Bronchial epithelial cell (primary cell): ENCODE data around the gene OR12D1. TPM values are rescaled to one million over a fixed set of nuclear protein-coding genes. Genes with fewer than 3 reads are reported as not detected.
"Not testable (repeated sequence)": the region's sequence is repeated elsewhere in the genome, so short reads cannot be mapped to it uniquely, and the experiment has no call there.

Source experiments
- DNase-seq: peaks from one replicate; pipeline ENCODE4 v3.0.0-alpha.2; 2010; ENCODE audit warnings: low read depth
- FAIRE-seq: peaks from 2 replicates; lab custom pipeline; 2011; peaks lifted over from hg19 to GRCh38; lab: Jason Lieb, UNC
- H3K27me3 ChIP-seq: 2 replicates; pipeline ENCODE4 v1.5.1; 2011; ENCODE audit warnings: low read length; ENCODE audit not compliant: control insufficient read depth, insufficient read depth
- H3K36me3 ChIP-seq: 2 replicates; pipeline ENCODE4 v1.5.1; 2011; ENCODE audit warnings: low read length; ENCODE audit not compliant: control insufficient read depth, insufficient read depth
- H3K4me3 ChIP-seq: 2 replicates; pipeline ENCODE4 v1.5.1; 2011; ENCODE audit warnings: mild to moderate bottlenecking, low read depth, low read length, control low read depth
- CTCF ChIP-seq: IDR thresholded peaks from 2 replicates; pipeline ENCODE4 v1.5.1; 2011; ENCODE audit warnings: mild to moderate bottlenecking, moderate library complexity, low read length, control low read depth, inconsistent platforms; ENCODE audit not compliant: insufficient read depth, severe bottlenecking
- total RNA-seq: library from RNA; depleted of rRNA; stranded (reverse); fragments of >200 nt; gene quantifications from 2 replicates; pipeline ENCODE4 v1.2.1, GENCODE V29; 2014

Gene OR12D1
- total RNA-seq, 1 donor from 2014 or later, result not detected

- H3K36me3 ChIP-seq, result no peaks in the 10 kb centered on the region
- no peaks in the 10 kb centered on the region for H3K27me3 ChIP-seq
- no peak overlapping the region for H3K4me3 ChIP-seq
- TF ChIP-seq CTCF, result no peak
- FAIRE-seq (no peak), DNase-seq (no peak)
Observed at GRCh38 chr6:29426654-29427053, 11.9 kb downstream of the OR12D1 start.

GRCh38 chr6:29436730-29437129 is 22.0 kb downstream of the OR12D1 start:
- not testable (repeated sequence) for H3K27me3 ChIP-seq, FAIRE-seq, H3K4me3 ChIP-seq, H3K36me3 ChIP-seq, DNase-seq

- DNase-seq (no peak), FAIRE-seq (no peak)
- no peak within 1 kb of the TSS for H3K4me3 ChIP-seq
- H3K27me3 ChIP-seq, result no peaks in the 10 kb centered on the region
- H3K36me3 ChIP-seq, result no peaks in the 10 kb centered on the region
- TF ChIP-seq CTCF, result no peak
Observed at GRCh38 chr6:29439006-29439405, 24.3 kb downstream of the OR12D1 start, which contains the start of gene OR10C1. OR10C1 (plus strand) TSS chr6:29439306; CDS start chr6:29440016, 710 bp downstream.

GRCh38 chr6:29442719-29443118 is 28.0 kb downstream of the OR12D1 start:
- no peak for TF ChIP-seq CTCF
- H3K4me3 ChIP-seq, result no peak overlapping the region
- no peaks in the 10 kb centered on the region for H3K27me3 ChIP-seq
- H3K36me3 ChIP-seq, result no peaks in the 10 kb centered on the region
- DNase-seq (peak; percentile 3), FAIRE-seq (no peak)

- not testable (repeated sequence) for FAIRE-seq, H3K4me3 ChIP-seq, H3K27me3 ChIP-seq, H3K36me3 ChIP-seq, DNase-seq
Observed at GRCh38 chr6:29444031-29444430, 29.3 kb downstream of the OR12D1 start.

GRCh38 chr6:29447670-29448069 is 32.9 kb downstream of the OR12D1 start:
- TF ChIP-seq CTCF, result no peak
- peak; percentile 62 for DNase-seq
- H3K27me3 ChIP-seq, result no peaks in the 10 kb centered on the region
- no peaks in the 10 kb centered on the region for H3K36me3 ChIP-seq
- no peak overlapping the region for H3K4me3 ChIP-seq
- no peak for FAIRE-seq

GRCh38 chr6:29451471-29452193 is 36.9 kb downstream of the OR12D1 start:
- Histone ChIP-seq H3K27me3 (no peaks in the 10 kb centered on the region), H3K4me3 (no peak overlapping the region), H3K36me3 (no peaks in the 10 kb centered on the region)
- DNase-seq, result peak; percentile 89
- TF ChIP-seq CTCF, result no peak
- FAIRE-seq, result no peak
